Measurements from ENCODE around the gene CDH4.

GRCh38 chr20:61734733-61735502 is 482.9 kb downstream of the CDH4 start:
- TF ChIP-seq CTCF (IDR thresholded peaks at IDR 0.05 in 8 of 11, conservative IDR thresholded peaks at IDR 0.05 in 3 of 11) (no peak), POLR2A (IDR thresholded peaks at IDR 0.05) (no peak), POLR2AphosphoS5 (IDR thresholded peaks at IDR 0.05) (no peak)
